Activated CD8-positive, alpha-beta T cell treated with anti-CD3 and anti-CD28 coated beads, Interleukin-2, amount 10 ng/mL, durations not matched to agents 7 days and 5 days (primary cell): Measurements from ENCODE around the gene DDC. TPM values are rescaled to one million over a fixed set of nuclear protein-coding genes. Genes with fewer than 3 reads are reported as not detected.

Source experiments
- ATAC-seq: fragments of 150-1000 bp; cut with Tn5 transposase; one replicate; pipeline ENCODE4 v1.10.0; 2021; ENCODE audit warnings: moderate library complexity
- CTCF ChIA-PET: fragments of 350-600 bp; sonication (Branson Sonifier 250); formaldehyde crosslinking; loops from one replicate; lab custom pipeline; 2021; ENCODE audit warnings: antibody characterized with exemption; lab: Charles Lee
- POLR2A ChIA-PET: fragments of 350-600 bp; sonication (Branson Sonifier 250); formaldehyde crosslinking; loops from one replicate; lab custom pipeline; 2021; ENCODE audit warnings: antibody characterized with exemption; lab: Charles Lee
- DNase-seq: peaks from one replicate; pipeline ENCODE4 v3.0.0-alpha.2; 2020
- H3K27ac Mint-ChIP-seq: one replicate; pipeline ENCODE4 v1.8.0; 2021; ENCODE audit warnings: mild to moderate bottlenecking, mixed read lengths
- H3K27me3 Mint-ChIP-seq: one replicate; pipeline ENCODE4 v1.8.0; 2021; ENCODE audit warnings: low read depth, mixed read lengths
- H3K36me3 Mint-ChIP-seq: one replicate; pipeline ENCODE4 v1.8.0; 2021; ENCODE audit warnings: low read depth, mixed read lengths
- H3K4me1 Mint-ChIP-seq: one replicate; pipeline ENCODE4 v1.8.0; 2021; ENCODE audit warnings: low read depth, mixed read lengths
- H3K4me3 Mint-ChIP-seq: one replicate; pipeline ENCODE4 v1.8.0; 2021; ENCODE audit warnings: mild to moderate bottlenecking, mixed read lengths
- H3K9me3 Mint-ChIP-seq: one replicate; pipeline ENCODE4 v1.8.0; 2022; ENCODE audit warnings: mixed read lengths; ENCODE audit not compliant: insufficient read depth
- total RNA-seq, 2 experiments: library from RNA; stranded (reverse); gene quantifications; one replicate each; pipeline ENCODE4 v1.2.3, GENCODE V29; 2021

DDC gene
- total RNA-seq, 2 experiments from 2014 or later = not detected

DNA sequence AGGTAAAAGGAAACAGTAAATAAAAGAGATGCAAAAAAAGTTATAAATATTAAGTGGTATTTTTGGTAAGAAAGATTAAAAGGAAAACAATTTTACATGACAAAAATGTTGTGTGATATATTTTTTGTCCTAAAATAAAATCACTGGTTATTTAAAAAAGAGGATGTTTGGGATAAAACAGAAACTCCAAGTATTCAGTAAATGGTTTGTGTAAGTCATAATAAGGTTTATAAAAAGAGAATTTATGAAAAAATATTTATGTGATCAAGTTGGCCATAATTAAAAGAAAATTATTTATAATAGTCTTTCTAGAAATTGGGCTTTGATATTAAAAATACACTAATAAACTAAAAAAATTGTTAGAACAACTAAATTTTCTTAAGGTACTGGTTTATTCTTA lies 76.8 kb downstream of the DDC start:
- Mint-ChIP-seq H3K36me3 (no peaks in the 10 kb centered on the region), H3K27me3 (peaks cover 16% of the 10 kb centered on the region), H3K27ac (no peak overlapping the region), H3K4me1 (no peaks in the 10 kb centered on the region), H3K4me3 (no peak overlapping the region), H3K9me3 (no peaks in the 10 kb centered on the region)
- no peak for ATAC-seq
- DNase-seq = no peak
- POLR2A ChIA-PET = no interaction called here
- CTCF ChIA-PET = no interaction called here

DNA sequence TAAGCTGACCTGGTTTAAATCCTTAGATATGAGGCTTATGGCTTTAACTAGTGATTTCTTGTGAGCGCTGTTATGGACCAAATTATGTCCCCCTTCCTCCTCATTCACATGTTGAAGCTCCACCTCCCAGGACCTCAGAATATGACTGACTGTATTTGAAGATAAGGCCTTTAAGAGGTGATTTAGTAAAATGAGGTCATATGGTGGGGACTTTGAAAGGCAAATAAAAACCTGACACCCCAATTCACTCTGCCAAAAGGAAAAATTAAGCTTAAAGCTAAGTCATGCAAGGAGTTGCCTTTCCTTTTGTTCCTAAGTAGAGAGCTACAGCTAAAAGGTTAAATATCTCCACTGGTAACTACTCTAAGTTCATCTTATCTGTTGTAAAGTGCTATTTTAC lies 78.7 kb downstream of the DDC start:
- Mint-ChIP-seq H3K27ac (no peak overlapping the region), H3K4me3 (no peak overlapping the region), H3K27me3 (peaks cover 17% of the 10 kb centered on the region), H3K4me1 (no peaks in the 10 kb centered on the region), H3K9me3 (no peaks in the 10 kb centered on the region), H3K36me3 (no peaks in the 10 kb centered on the region)
- ChIA-PET POLR2A (no interaction called here), CTCF (interaction anchor here (1.7 to 2.1 kb wide), 2 partner anchors 18 to 147 kb away, joined by 6 to 10 read pairs; no protein-coding TSS in a partner anchor)
- no peak for ATAC-seq
- no peak for DNase-seq

DNA sequence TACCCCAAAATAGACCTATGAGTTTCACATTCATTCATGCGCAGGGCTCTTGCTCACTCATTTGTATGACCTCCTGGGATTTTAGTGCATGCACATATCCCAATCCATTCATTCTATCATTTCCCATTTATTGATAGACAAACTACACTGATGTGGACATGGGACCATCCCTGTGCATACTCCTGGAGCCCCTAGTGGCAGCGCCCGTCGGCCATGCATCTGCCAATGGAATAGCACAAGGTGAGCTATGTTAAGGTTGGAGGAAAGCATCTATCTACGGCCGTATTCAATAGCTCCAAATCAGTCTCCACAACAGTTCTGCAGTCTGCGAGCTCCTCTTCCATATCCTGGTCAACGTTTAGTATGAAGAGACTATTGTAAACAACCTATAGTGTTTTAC lies 83.3 kb downstream of the DDC start:
- Mint-ChIP-seq H3K4me1 (no peaks in the 10 kb centered on the region), H3K27me3 (peaks cover 15% of the 10 kb centered on the region), H3K4me3 (no peak overlapping the region), H3K27ac (no peak overlapping the region), H3K36me3 (no peaks in the 10 kb centered on the region), H3K9me3 (no peaks in the 10 kb centered on the region)
- ATAC-seq (no peak), DNase-seq (no peak)
- CTCF ChIA-PET = no interaction called here
- POLR2A ChIA-PET = no interaction called here

DNA sequence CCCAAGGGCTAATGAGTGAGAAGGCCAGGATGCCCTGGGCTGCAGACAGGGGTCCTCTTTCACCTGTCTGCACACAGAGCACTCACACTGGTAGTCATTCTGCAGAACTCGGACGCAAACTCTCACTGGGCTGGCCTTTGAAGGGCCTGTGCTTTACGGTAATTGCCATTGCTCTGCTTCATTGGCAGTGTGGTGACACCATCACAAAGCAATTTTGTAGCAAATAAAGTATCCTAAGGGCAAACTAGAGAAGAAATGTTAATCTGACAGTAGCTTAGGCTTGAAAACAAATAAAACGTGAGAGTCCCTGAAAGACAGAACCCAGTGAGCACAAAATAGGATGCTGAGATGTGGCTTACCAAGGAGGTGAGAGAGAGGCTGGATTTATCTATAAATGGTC lies 84.4 kb downstream of the DDC start:
- H3K9me3 Mint-ChIP-seq = no peaks in the 10 kb centered on the region
- DNase-seq (no peak), ATAC-seq (no peak)
- H3K36me3 Mint-ChIP-seq = no peaks in the 10 kb centered on the region
- no peaks in the 10 kb centered on the region for H3K4me1 Mint-ChIP-seq
- ChIA-PET CTCF (interaction anchor here (1.7 kb wide), 1 partner anchor 199 kb away, joined by 4 read pairs; no protein-coding TSS in a partner anchor), POLR2A (no interaction called here)
- no peak overlapping the region for H3K27ac Mint-ChIP-seq
- H3K4me3 Mint-ChIP-seq = no peak overlapping the region
- H3K27me3 Mint-ChIP-seq = peaks cover 13% of the 10 kb centered on the region

DNA sequence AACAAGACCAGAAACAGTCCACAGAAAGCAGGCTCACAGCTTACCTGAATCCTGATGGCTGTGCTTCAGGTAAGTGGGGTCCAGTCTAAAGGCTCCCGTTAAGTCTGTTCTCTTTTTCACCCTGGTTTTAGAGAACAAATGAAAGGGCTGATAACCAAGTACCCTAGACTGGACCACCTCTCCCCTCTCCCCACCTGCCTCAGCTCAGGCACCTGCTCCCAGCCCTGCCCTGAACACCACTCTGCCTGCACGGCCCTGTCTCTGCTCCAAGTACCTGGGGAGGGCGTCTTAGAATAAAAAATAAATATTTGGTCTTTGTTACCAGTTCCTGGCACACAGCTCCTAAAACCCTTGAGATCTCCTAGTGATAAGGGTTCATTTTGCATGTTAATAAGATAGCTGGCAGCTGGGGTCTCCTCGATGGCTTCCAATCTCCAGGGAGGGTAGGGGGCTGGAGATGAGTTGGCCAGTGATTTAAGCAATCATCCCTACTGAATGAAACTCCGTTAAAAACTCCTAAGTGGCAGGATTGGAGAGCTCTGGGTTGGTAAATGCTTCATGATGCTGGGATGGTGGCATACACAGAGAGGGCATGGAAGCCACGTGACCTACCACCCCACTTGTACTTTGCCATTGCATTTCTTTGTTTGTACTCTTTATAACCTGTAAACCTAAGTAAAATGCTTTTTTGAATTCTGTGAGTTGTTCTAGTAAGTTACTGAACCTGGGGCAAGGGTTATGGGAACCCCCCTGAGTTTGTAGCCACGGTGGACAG lies 85.3 kb downstream of the DDC start:
- CTCF ChIA-PET = interaction anchor here (1.7 kb wide), 1 partner anchor 200 kb away, joined by 4 read pairs; no protein-coding TSS in a partner anchor
- no peak overlapping the region for H3K27ac Mint-ChIP-seq

DNA sequence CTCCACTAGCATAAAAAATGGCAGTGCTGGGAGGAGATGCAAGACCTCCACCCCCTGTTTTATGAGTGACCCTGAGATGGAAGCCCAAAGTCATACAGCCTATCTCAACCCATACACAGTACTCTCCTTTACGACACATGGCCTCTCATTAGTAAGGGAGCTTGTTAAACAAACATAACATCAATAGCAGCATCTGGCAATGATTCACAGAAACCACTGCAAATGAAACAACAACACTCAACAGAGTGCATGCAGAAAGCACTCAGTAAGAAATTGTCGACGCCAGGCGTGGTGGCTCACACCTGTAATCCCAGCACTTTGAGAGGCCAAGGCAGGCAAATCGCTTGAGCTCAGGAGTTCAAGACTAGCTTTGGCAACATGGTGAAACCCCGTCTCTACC lies 87.6 kb downstream of the DDC start:
- ChIA-PET POLR2A (no interaction called here), CTCF (interaction anchor here (0.8 to 1.5 kb wide), 3 partner anchors 9 to 385 kb away, joined by 3 read pairs; partner anchors contain the start of gene ZPBP)
- Mint-ChIP-seq H3K4me3 (no peak overlapping the region), H3K27ac (no peak overlapping the region), H3K27me3 (peaks cover 7% of the 10 kb centered on the region), H3K9me3 (no peaks in the 10 kb centered on the region), H3K4me1 (no peaks in the 10 kb centered on the region), H3K36me3 (no peaks in the 10 kb centered on the region)
- ATAC-seq = no peak
- DNase-seq = no peak

More for the DNA sequence above, 85.3 kb downstream of the DDC start:
- POLR2A ChIA-PET = no interaction called here
- Mint-ChIP-seq H3K36me3 (no peaks in the 10 kb centered on the region), H3K4me3 (no peak overlapping the region), H3K9me3 (no peaks in the 10 kb centered on the region), H3K4me1 (no peaks in the 10 kb centered on the region), H3K27me3 (peaks cover 11% of the 10 kb centered on the region)
- ATAC-seq (no peak), DNase-seq (no peak)

DNA sequence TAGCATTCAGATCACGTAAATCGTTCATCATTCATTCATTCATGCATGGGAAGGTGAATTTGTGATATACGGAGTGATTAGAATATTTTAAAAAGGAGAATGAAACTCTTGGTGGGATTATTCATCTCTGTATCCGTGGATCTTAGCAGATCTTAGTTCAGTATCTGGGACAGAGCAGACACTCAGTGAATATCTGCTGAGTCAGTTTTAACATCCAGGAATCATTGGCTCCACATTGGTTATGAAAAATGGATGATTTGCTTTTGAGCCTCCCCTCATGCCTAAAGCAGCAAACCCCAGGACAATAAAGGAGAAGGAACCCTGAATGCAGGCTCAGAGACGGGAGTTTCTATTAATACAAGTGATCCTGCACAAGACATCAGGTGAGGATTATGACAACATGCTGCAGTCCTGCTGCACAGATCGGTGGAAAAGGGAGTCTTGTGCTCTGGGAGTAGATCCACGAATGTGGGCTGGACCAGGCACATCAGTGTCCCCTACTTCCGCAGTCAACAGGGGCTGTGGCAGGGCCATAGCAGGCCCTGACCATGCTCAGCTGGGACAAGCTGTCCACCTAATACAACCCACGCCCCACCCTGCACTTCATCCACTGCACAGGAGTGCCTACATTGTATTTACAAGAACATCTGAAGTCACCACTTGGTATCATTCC lies 88.1 kb downstream of the DDC start:
- H3K27me3 Mint-ChIP-seq = peaks cover 6% of the 10 kb centered on the region
- DNase-seq (no peak), ATAC-seq (no peak)
- H3K36me3 Mint-ChIP-seq = no peaks in the 10 kb centered on the region
- no peak overlapping the region for H3K4me3 Mint-ChIP-seq
- H3K9me3 Mint-ChIP-seq = no peaks in the 10 kb centered on the region
- H3K4me1 Mint-ChIP-seq = no peaks in the 10 kb centered on the region
- POLR2A ChIA-PET = no interaction called here
- CTCF ChIA-PET = interaction anchor here (0.8 to 1.5 kb wide), 3 partner anchors 9 to 384 kb away, joined by 3 read pairs; partner anchors contain the start of gene ZPBP
- H3K27ac Mint-ChIP-seq = no peak overlapping the region

DNA sequence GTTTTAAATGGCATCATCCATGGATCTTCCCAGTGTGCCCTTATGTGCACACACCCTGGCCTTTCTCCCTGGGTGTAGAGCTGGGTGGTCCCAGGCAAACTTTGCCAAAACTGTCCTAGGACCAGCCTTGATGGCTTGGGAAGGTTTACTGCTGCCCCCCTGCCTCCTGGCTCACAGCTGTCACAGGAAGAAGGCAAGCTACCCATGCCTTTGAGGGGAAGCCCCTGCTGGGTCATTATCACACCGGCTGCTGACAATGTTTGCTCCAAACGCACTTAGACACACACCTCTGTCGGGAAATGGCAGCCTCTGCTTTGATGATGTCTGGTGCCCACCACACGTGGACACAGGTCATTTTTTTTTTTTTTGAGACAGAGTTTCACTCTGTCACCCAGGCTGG lies 89.9 kb downstream of the DDC start:
- Mint-ChIP-seq H3K27ac (no peak overlapping the region), H3K9me3 (no peaks in the 10 kb centered on the region), H3K4me1 (no peaks in the 10 kb centered on the region), H3K4me3 (no peak overlapping the region), H3K27me3 (peaks cover 2% of the 10 kb centered on the region), H3K36me3 (no peaks in the 10 kb centered on the region)
- DNase-seq (peak; percentile 19), ATAC-seq (no peak)
- POLR2A ChIA-PET = interaction anchor here (0.7 kb wide), 1 partner anchor 13 kb away, joined by 3 read pairs; no protein-coding TSS in a partner anchor
- CTCF ChIA-PET = interaction anchor here (0.7 to 1.5 kb wide), 4 partner anchors 8 to 158 kb away, joined by 3 read pairs; no protein-coding TSS in a partner anchor

DNA sequence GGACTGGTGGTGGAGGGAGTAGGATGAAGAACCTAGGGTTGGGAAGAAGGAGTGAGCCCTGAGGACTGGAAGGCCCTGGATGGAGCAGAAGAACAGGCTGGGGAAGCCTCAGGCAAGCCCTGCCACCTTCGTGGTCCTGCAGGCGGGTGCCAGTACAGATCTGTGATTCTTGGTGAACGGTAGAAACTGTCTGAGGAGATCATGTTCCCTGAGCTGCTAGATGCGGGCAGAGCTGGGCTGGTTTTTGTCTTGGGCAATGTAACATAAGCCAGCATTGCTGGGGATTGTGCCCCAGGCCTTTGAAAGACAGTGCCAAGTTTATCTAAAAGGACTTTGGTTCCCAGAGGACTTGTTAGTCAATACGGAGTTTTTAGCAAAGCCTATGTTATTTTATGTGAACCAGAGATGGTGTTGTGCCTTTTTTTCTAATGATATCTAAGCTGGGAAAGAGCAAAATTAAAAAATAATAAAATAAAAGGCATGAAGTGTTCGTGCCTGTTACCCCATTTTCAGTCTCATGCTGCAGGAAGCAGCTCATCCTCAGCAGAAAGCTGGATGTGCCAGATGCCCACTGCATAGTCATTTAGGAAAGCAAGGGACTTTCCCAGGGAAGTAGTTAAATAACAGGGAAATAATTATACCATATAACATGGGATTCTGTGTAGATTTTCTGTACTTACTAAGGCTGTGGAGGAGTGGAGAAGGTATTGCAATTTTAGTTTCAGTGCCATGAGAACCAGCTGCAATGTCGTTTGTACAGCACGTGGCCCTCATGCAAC lies 90.6 kb downstream of the DDC start:
- Mint-ChIP-seq H3K36me3 (no peaks in the 10 kb centered on the region), H3K27me3 (peaks cover 2% of the 10 kb centered on the region), H3K9me3 (no peaks in the 10 kb centered on the region), H3K27ac (no peak overlapping the region), H3K4me1 (no peaks in the 10 kb centered on the region), H3K4me3 (no peak overlapping the region)
- POLR2A ChIA-PET = interaction anchor here (0.6 to 0.7 kb wide), 2 partner anchors 11 to 12 kb away, joined by 3 read pairs; no protein-coding TSS in a partner anchor
- DNase-seq = no peak
- no peak for ATAC-seq
- CTCF ChIA-PET = interaction anchor here (0.6 to 1.2 kb wide), 3 partner anchors 17 to 325 kb away, joined by 3 read pairs; no protein-coding TSS in a partner anchor

DNA sequence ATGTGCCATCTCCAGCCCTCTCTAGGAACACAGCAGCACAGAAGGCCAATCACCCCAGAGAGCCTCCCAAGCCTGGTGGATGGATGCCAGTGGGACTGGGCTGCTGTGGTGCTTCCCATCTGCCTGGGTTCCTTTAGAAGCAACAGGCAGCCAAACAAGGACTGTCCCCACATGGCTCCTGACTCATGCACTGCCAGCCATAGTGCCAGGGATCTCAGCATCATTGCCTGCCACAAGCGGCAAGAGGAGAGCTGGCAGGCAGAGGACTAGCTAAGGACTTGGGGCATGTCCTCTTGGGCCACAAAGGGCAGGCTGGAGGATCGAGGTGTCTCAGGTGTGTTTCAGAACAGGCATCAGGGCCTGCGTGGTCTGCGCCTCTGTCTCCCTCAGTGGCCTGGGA lies 91.7 kb downstream of the DDC start:
- DNase-seq = no peak
- no peak for ATAC-seq
- CTCF ChIA-PET = no interaction called here
- POLR2A ChIA-PET = no interaction called here
- no peaks in the 10 kb centered on the region for H3K9me3 Mint-ChIP-seq
- H3K27me3 Mint-ChIP-seq = peaks cover 2% of the 10 kb centered on the region
- H3K36me3 Mint-ChIP-seq = no peaks in the 10 kb centered on the region
- H3K4me3 Mint-ChIP-seq = no peak overlapping the region
- no peaks in the 10 kb centered on the region for H3K4me1 Mint-ChIP-seq
- H3K27ac Mint-ChIP-seq = no peak overlapping the region

DNA sequence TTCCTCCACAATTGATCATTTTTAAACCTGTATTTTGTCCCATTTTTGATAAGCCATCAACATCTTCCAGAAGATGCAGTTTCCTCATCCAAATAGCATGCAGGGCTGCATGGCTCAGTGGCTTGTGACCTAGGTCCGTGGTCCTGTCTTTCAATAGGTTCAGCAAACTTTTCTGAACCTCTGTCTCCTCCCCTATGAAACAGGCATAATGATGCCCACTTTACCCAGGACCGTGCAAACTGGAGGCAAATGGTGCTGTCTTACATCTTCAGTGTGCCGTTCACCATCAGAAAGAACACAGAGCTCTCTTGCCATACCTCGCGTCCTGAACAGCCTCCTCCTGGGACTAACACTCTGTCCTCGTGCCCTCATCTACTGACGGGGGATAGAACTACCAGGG lies 92.8 kb downstream of the DDC start:
- Mint-ChIP-seq H3K4me1 (peaks cover 8% of the 10 kb centered on the region), H3K27ac (no peak overlapping the region), H3K36me3 (no peaks in the 10 kb centered on the region), H3K9me3 (no peaks in the 10 kb centered on the region), H3K4me3 (no peak overlapping the region), H3K27me3 (peaks cover 2% of the 10 kb centered on the region)
- ChIA-PET CTCF (no interaction called here), POLR2A (no interaction called here)
- no peak for DNase-seq
- ATAC-seq = no peak
